HG02943 (cell line): ENCODE results near the gene COG3.

Experiments used
- ATAC-seq: cut with Tn5 transposase; IDR thresholded peaks from one replicate; pipeline ENCODE4 v1.9.1; 2021; ENCODE audit warnings: mild to moderate bottlenecking, low read depth, moderate library complexity; ENCODE audit not compliant: unreplicated experiment

COG3 gene

GRCh38 chr13:45501175-45501526 is 36.4 kb downstream of the COG3 start:
- ATAC-seq = no peak

DNA sequence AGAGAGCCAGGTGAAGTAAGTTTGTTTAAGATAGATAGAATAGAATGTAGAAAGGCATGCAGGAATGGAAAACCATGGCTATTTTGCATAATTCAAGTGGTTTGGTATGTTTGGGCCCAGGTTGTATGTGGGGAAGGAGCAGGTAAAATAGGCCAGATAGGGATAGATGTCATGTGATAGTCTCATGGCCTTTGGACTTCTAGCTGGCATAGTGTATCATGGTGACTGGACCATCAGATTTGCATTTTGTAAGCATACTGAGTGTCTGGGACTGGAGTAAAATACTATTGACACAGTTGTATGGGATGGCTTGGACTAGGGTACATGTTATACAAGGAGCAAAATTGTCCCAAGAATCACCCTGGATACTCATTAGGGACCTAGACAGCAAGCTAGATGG is 38.9 kb downstream of the COG3 start:
- no peak for ATAC-seq

DNA sequence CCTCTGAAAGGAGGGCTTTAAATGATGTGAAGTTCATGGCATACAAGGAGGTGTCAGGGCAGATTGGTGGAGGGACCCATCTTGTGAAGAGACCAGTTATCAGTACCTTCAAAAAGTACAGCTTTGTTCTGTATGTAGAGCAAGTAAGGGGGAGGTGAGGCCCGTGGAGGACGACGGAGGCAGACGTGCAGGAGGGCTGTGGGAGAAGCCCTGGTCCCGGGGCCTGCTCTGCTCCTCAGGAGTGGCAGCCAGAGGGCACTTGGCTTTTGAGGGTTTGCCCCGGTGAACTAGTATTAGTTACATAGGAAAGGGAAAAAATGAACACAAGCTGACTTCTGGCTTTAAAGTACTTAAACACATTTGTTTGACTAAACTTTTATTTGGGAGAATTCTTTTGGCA is 42.1 kb downstream of the COG3 start:
- no peak for ATAC-seq

DNA sequence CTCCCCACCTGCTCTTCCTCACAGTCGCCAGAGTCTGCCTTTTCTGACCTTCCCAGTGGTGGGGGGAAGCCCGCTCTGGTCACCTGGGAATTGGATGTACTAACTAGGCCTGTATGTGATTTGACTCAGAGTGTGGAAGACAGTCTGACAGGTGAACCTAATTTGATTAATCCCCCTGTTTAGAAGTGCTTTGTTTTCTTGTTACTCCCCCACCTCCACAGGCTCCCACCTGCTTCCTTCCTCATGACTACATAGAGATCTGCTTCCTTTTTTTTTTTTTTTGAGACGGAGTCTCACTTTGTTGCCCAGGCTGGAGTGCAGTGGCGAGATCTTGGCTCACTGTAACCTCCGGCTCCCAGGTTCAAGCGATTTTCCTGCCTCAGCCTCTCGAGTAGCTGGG is 44.0 kb downstream of the COG3 start:
- ATAC-seq = no peak

DNA sequence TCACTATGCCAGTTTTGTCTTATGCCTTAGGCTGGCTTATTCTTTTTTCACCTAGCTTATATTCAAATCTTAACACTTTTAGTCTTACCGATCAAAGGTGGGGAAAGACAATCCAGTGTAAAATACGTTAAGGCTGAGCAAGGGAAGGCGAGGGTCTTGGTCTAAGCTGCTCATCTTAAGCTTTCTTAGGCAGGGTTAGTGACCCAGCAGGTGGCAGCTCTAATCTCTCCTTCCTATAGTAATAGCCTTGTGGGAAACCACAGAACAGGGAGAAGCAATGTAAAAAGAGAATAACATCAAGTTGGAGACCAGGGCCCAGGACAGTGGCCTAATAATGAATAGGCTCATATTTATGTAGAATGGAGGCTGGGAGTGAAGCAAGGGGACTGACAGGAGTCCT is 45.9 kb downstream of the COG3 start:
- no peak for ATAC-seq

- ATAC-seq = no peak
Observed at GRCh38 chr13:45511310-45512097, 46.8 kb downstream of the COG3 start.

DNA sequence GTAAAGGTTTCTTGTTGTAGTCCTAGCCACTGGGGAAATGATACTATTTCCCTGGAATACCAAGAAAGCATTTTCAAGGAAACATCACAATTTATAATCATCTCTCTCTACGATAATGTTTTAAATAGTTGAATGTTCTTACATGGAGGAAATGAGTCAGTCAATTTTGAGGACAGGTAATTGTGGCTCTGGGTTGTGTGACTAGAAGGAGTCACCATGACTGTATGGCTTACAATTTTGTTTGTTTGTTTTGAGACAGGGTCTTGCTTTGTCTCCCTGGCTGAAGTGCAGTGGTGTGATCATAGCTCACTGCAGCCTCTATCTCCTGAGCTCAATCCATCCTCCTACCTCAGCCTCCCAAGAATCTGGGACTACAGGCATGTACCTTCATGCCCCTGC is 47.4 kb downstream of the COG3 start:
- ATAC-seq = no peak

DNA sequence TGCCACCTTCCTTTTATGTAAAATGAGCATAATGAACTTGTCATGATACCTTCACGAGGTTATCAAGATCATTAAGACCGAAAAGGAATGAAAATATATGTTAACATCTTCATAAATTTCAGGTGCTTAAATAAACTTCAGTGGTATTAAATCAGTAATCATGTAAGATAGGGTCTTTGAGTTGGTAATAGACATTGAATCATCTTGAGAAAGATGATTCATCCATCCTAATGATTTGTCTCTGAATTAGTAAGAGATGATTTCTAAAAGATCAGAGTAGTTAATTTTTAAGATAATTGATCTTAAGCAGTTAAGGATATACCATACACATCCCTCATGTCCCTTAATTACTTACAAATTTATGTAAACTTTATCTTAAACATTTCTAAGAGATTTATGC is 52.0 kb downstream of the COG3 start:
- no peak for ATAC-seq

GRCh38 chr13:45518525-45519245 is 53.9 kb downstream of the COG3 start:
- ATAC-seq = no peak

GRCh38 chr13:45519493-45519892 is 54.8 kb downstream of the COG3 start:
- ATAC-seq = no peak

- no peak for ATAC-seq
Observed at GRCh38 chr13:45521297-45521696, 56.6 kb downstream of the COG3 start.

GRCh38 chr13:45522571-45522970 is 57.8 kb downstream of the COG3 start:
- ATAC-seq = no peak

DNA sequence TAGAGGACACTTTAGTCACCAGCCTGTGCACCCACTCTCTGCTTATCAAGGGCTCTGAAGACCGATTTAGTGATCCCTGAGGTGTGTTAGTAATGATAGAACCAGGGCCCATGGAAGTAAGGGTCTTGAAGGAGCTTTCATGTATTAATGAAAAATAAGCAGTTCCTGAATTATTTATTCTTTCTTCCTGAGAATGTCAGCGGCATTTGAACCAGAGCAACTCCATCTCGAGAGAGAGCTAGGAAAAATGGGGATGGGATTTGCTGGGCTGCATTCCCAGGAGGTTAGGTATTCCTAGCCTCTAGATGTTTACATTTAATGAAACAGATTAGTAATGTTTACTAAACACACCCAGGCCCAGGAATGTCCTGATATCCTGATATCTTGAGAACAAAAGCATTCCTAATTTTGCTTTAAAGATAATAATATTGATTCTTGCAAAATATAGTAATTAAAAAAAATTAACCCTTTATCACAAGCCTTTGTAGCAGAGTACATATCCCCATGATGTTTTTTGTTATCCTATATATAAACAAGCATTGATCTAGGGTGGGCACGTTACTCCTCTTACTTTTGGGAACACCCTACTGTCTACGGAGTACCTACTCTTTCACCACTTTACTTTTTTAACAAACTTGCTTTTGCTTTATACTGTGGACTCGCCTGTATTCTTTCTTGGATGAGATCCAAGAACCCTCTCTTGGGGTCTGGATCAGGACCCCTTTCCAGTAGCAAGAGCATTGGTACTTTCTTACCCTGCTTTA is 63.1 kb downstream of the COG3 start:
- ATAC-seq = no peak

GRCh38 chr13:45529758-45530157 is 65.0 kb downstream of the COG3 start:
- ATAC-seq = no peak

DNA sequence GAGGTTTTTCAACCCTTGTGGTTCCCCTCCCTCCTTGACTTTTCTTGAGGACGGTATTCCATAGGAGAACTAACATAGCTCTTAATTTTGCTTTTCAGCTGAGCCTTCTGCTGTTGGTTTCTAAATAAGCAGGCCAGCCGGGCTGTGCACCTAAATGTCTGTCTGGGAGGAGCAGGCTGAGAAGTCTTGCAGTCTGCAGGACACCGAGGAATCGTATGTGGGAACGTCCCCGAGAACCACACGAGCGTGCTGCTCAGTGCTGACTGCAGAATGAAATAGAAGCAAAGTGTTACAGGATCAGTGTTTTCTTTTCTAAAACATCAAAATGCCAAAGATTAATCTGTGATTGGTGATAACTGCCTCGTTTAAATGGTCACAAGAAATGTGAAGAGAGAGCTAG is 69.9 kb downstream of the COG3 start:
- ATAC-seq = no peak

DNA sequence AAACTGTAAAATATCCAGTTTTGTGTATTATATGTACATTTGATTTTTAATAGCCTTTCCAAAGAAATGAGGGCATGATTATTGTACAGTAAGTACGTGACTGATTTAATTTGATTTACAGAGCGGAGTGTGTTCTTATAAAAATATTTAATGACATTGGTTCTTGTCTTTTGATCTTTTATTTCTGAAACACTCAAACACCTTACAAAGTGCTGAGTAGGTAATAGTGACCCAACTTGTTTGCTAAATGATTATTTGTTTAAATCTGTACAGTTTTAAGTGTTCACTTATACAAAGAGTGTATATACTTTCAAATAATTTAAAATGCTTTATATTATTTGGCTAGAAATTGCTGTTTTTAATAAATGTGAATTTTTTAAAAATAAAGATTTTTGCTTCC is 71.5 kb downstream of the COG3 start:
- ATAC-seq = no peak

DNA sequence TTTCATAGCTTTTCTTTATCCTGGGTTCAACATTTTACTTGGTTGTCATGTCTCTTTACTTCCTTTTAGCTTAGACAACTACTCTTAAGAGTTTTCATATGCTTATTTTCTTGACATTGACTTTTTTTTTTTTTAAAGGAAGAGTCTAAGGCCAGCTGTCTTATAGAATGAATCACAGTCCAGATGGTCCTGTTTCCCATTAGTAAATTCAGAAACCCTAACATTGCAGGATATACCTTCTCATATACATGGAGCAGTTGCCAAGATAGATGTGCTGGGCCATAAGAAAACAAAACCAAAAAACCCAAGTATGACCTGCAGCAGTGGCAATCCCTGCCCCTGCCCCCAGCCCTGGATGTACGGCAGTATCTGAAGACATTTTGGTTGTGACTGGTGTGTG is 72.8 kb downstream of the COG3 start:
- ATAC-seq = no peak

DNA sequence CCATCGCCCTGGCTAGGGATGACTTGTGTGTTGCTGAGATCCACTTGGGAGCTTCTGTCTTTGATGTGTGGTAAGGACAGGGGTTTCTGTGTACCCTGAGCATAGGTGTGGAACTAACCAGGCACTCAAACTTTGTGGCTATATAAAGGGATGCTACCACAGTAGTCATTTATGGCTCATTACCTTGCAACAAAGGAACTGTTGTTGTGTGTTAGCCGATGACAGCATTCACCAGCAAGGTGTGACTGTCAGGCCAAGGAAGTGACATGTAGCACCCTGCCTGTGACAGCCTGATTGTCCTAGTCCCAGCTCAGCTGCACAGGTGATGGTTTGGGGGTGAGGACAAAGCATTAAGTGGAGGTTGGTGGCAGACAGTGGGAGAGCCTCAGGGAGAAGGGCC is 73.6 kb downstream of the COG3 start:
- ATAC-seq = no peak

GRCh38 chr13:45540195-45540594 is 75.5 kb downstream of the COG3 start:
- ATAC-seq = no peak

DNA sequence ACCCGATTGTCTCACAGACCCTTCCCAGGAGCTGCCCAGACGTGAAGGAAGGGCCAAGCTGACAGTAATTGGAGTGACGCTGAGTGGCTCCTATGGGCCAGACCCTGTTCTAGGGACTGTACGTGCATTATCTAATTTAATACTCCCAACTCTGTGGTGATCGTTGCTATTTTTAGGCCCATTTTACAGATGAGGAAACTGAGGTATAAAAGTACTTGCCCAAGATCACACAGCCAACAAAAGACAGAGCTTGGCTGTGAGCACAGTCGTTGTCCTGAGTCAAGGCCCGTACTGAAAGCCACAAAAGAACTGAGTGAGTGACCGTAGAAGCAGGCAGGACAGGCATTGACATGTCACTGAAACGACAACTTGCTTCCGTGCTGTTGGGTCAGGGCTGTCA is 76.1 kb downstream of the COG3 start:
- ATAC-seq = no peak

DNA sequence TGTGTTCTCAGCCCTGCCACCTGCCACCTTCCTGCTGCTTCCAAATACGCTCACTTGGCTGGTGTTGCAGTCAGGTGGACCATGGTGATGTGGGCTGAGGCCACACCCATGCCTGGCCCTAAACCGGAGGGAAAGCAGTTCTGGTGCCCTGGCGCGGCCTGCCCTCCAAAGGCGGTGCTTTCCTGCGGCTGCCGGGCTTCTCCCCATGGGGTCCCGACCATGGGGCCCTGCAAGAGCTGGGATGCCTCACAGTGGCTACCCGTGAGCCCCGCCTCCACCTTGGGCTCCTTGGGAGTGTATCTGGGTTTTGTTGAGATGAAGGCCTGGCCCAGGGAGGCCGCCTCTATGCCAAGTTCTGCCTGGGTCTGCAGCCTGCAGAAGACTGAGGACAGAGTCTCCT is 77.1 kb downstream of the COG3 start:
- ATAC-seq = no peak

DNA sequence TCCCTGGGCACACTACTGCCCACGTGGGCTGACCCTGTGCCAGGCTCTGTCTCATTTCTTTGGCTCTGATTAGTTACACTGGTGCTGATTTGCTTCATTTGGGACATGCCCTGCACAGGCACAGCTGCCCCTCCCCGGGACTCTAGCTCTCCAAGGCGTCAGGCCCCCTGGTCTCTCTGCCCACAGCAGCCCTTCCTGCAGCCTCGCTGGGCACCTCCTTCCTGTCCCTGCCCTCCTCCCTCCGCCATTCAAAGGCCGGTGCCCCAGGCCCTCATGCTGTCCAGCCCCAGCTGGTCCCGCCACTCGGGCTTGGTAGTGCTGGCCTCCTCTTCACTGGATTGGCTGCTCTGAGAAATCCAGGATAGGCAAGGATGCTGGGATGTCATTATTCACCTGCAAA is 77.7 kb downstream of the COG3 start:
- no peak for ATAC-seq
